ENCODE measurements around the gene MACROD2. TPM values are rescaled to one million over a fixed set of nuclear protein-coding genes. Genes with fewer than 3 reads are reported as not detected.
A peak's percentile ranks its signal among the peaks of the same experiment; 100 is the strongest.

Gene MACROD2
- total RNA-seq, 1 experiment from 2014 or later, result 1.6 TPM

GRCh38 chr20:15302075-15302474, 1306.8 kb downstream of the MACROD2 start:
- H3K9me3 ChIP-seq (ENCODE audit: control insufficient read depth, low read depth, low read length), result no peaks in the 10 kb centered on the region
- no peak overlapping the region for H2AK5ac ChIP-seq (ENCODE audit: insufficient read length, low read length)
- H3K4me1 ChIP-seq (ENCODE audit: insufficient read depth, low read length), result no peaks in the 10 kb centered on the region
- H2BK120ac ChIP-seq (ENCODE audit: low read depth, low read length, poor library complexity, severe bottlenecking), result no peak overlapping the region
- no peak overlapping the region for H3K23ac ChIP-seq (ENCODE audit: insufficient read length, low read depth, low read length)
- no peak overlapping the region for H4K91ac ChIP-seq (ENCODE audit: insufficient read length, low read depth, low read length)
- 0 out of 7 replicates have a peak overlapping the region, but pooled peaks of 1 of the 3 experiments have one; percentile 6 for H3K27ac Mint-ChIP-seq
- no peak overlapping the region for H3K4me3 Mint-ChIP-seq
- H3K9me3 Mint-ChIP-seq, result no peaks in the 10 kb centered on the region
- no peak overlapping the region for H3K4ac ChIP-seq (ENCODE audit: low read depth, low read length)
- H2BK12ac ChIP-seq (ENCODE audit: insufficient read length, low read depth, low read length), result no peak overlapping the region
- no peak overlapping the region for H3K9ac ChIP-seq (ENCODE audit: extremely low read depth, insufficient read length, low read length)
- H3K14ac ChIP-seq (ENCODE audit: insufficient read depth, low read length), result no peak overlapping the region
- H3K27me3 Mint-ChIP-seq (ENCODE audit: low read depth), result no peaks in the 10 kb centered on the region
- no peaks in the 10 kb centered on the region for H3K23me2 ChIP-seq (ENCODE audit: insufficient read length, low read depth, low read length, poor library complexity, severe bottlenecking)
- H3K56ac ChIP-seq (ENCODE audit: insufficient read length, low read depth, low read length), result no peak overlapping the region
- H2BK15ac ChIP-seq (ENCODE audit: low read depth, low read length), result no peak overlapping the region
- TF ChIP-seq CTCF (conservative IDR thresholded peaks at IDR 0.05), result no peak
- no peaks in the 10 kb centered on the region for H3K27me3 ChIP-seq (ENCODE audit: insufficient read depth, low read length)
- no CpG with 5 or more reads among the region's 5 CpGs for WGBS (ENCODE audit: extremely low coverage, insufficient read length, low lambda C conversion rate)
- H2AFZ ChIP-seq (ENCODE audit: low read length), result no peak overlapping the region
- no peak overlapping the region for H2BK5ac ChIP-seq (ENCODE audit: insufficient read length, low read length)
- no peak overlapping the region for H3K4me2 ChIP-seq (ENCODE audit: insufficient read depth, insufficient read length, low read length)
- no peak overlapping the region for H2BK20ac ChIP-seq (ENCODE audit: low read depth, low read length, poor library complexity, severe bottlenecking)
- H3K79me1 ChIP-seq (ENCODE audit: insufficient read depth, low read depth, low read length, poor library complexity, severe bottlenecking), result no peaks in the 10 kb centered on the region
- H3K79me2 ChIP-seq (ENCODE audit: insufficient read depth, low read length), result no peaks in the 10 kb centered on the region
- H4K20me1 ChIP-seq (ENCODE audit: control insufficient read depth, insufficient read depth, insufficient read length), result no peaks in the 10 kb centered on the region
- H3T11ph ChIP-seq (ENCODE audit: low read length), result no peak overlapping the region
- no peaks in the 10 kb centered on the region for H3K36me3 Mint-ChIP-seq (ENCODE audit: insufficient read depth in 1 of 3, low read depth in 3 of 3)
- peaks cover 0 to 4% of the 10 kb centered on the region in 2 experiments; a peak in 1 of 4 replicates for H3K4me1 Mint-ChIP-seq
- H3K27ac ChIP-seq (ENCODE audit: insufficient read length, low read depth, low read length), result no peak overlapping the region
- no peak overlapping the region for H3K18ac ChIP-seq (ENCODE audit: insufficient read length, low read depth, low read length)
- H4K8ac ChIP-seq (replicated peaks; ENCODE audit: insufficient read length, low read depth, low read length), result no peak overlapping the region
- DNase-seq, result no peak
- no peak overlapping the region for H4K5ac ChIP-seq (ENCODE audit: insufficient read length, low read depth, low read length)

Measured in H9 (cell line).